HEK293 (cell line): ENCODE measurements around the gene MBD4.

ENCODE experiments used
- KLF9 ChIP-seq: fragments of 450-650 bp; formaldehyde crosslinking; IDR thresholded peaks from 2 replicates; pipeline ENCODE4 v1.5.1; 2016; ENCODE audit warnings: missing biosample characterization, missing genetic modification characterization, low read depth
- REPIN1 ChIP-seq: fragments of 450-650 bp; formaldehyde crosslinking; IDR thresholded peaks from 2 replicates; pipeline ENCODE4 v1.5.1; 2017; ENCODE audit warnings: missing biosample characterization, missing genetic modification characterization, low read depth
- ZNF530 ChIP-seq: fragments of 450-650 bp; formaldehyde crosslinking; IDR thresholded peaks from 2 replicates; pipeline ENCODE4 v1.5.1; 2016; ENCODE audit warnings: low read depth, missing biosample characterization, missing genetic modification characterization
- ZNF561 ChIP-seq: fragments of 450-650 bp; IDR thresholded peaks from 2 replicates; pipeline ENCODE4 v1.5.1; 2018; ENCODE audit warnings: missing biosample characterization, missing genetic modification characterization, borderline replicate concordance
- ZNF664 ChIP-seq: fragments of 450-650 bp; formaldehyde crosslinking; IDR thresholded peaks from 2 replicates; pipeline ENCODE4 v1.5.1; 2016; ENCODE audit warnings: missing biosample characterization, missing genetic modification characterization
- ZNF768 ChIP-seq: fragments of 450-650 bp; formaldehyde crosslinking; IDR thresholded peaks from 2 replicates; pipeline ENCODE4 v1.5.1; 2018; ENCODE audit warnings: missing biosample characterization, mild to moderate bottlenecking, missing genetic modification characterization
- TF ChIP-seq, protein P1 (sequence below): fragments of 450-650 bp; formaldehyde crosslinking; IDR thresholded peaks from 2 replicates; pipeline ENCODE4 v1.5.1; 2016; ENCODE audit warnings: missing biosample characterization, missing genetic modification characterization
- TF ChIP-seq, protein P2 (sequence below): fragments of 450-650 bp; formaldehyde crosslinking; IDR thresholded peaks from 2 replicates; pipeline ENCODE4 v1.5.1; 2016; ENCODE audit warnings: missing biosample characterization, missing genetic modification characterization
- TF ChIP-seq, protein P3 (sequence below): fragments of 450-650 bp; formaldehyde crosslinking; IDR thresholded peaks from 2 replicates; pipeline ENCODE4 v1.5.1; 2017; ENCODE audit warnings: missing biosample characterization, missing genetic modification characterization
- TF ChIP-seq, protein P4 (sequence below): fragments of 450-650 bp; formaldehyde crosslinking; IDR thresholded peaks from 2 replicates; pipeline ENCODE4 v1.5.1; 2016; ENCODE audit warnings: missing biosample characterization, missing genetic modification characterization

DNA sequence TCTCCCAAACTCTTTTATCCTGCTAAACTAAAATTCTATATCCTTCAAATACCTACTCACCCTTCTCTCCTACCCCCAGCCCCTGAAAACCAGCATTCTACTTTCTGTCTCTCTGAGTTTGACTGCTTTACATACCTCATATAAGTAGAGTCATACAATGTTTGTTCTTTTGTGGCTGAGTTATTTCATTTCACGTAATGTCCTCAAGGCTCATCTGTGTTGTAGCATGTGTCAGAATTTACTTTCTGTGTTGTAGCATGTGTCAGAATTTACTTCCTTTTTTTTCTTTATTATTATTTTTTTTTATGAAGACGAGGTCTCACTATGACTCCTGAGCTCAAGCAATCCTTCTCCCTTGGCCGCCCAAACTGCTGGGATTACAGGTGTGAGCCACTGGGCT, 20.4 kb upstream of the MBD4 start:
- TF ChIP-seq ZNF768 (tag by site-specific recombination) (no peak), ZNF664 (tag by site-specific recombination) (no peak), KLF9 (tag by site-specific recombination) (no peak), REPIN1 (tag by site-specific recombination) (no peak), ZNF530 (tag by site-specific recombination) (no peak), ZNF561 (tag by site-specific recombination) (no peak)
- TF ChIP-seq, protein P1, sequence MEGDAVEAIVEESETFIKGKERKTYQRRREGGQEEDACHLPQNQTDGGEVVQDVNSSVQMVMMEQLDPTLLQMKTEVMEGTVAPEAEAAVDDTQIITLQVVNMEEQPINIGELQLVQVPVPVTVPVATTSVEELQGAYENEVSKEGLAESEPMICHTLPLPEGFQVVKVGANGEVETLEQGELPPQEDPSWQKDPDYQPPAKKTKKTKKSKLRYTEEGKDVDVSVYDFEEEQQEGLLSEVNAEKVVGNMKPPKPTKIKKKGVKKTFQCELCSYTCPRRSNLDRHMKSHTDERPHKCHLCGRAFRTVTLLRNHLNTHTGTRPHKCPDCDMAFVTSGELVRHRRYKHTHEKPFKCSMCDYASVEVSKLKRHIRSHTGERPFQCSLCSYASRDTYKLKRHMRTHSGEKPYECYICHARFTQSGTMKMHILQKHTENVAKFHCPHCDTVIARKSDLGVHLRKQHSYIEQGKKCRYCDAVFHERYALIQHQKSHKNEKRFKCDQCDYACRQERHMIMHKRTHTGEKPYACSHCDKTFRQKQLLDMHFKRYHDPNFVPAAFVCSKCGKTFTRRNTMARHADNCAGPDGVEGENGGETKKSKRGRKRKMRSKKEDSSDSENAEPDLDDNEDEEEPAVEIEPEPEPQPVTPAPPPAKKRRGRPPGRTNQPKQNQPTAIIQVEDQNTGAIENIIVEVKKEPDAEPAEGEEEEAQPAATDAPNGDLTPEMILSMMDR (tag by site-specific recombination): no peak
- TF ChIP-seq, protein P2, sequence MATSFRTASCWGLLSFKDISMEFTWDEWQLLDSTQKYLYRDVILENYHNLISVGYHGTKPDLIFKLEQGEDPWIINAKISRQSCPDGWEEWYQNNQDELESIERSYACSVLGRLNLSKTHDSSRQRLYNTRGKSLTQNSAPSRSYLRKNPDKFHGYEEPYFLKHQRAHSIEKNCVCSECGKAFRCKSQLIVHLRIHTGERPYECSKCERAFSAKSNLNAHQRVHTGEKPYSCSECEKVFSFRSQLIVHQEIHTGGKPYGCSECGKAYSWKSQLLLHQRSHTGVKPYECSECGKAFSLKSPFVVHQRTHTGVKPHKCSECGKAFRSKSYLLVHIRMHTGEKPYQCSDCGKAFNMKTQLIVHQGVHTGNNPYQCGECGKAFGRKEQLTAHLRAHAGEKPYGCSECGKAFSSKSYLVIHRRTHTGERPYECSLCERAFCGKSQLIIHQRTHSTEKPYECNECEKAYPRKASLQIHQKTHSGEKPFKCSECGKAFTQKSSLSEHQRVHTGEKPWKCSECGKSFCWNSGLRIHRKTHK (tag by site-specific recombination): no peak
- TF ChIP-seq, protein P3, sequence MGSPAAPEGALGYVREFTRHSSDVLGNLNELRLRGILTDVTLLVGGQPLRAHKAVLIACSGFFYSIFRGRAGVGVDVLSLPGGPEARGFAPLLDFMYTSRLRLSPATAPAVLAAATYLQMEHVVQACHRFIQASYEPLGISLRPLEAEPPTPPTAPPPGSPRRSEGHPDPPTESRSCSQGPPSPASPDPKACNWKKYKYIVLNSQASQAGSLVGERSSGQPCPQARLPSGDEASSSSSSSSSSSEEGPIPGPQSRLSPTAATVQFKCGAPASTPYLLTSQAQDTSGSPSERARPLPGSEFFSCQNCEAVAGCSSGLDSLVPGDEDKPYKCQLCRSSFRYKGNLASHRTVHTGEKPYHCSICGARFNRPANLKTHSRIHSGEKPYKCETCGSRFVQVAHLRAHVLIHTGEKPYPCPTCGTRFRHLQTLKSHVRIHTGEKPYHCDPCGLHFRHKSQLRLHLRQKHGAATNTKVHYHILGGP (tag by site-specific recombination): no peak
- TF ChIP-seq, protein P4, sequence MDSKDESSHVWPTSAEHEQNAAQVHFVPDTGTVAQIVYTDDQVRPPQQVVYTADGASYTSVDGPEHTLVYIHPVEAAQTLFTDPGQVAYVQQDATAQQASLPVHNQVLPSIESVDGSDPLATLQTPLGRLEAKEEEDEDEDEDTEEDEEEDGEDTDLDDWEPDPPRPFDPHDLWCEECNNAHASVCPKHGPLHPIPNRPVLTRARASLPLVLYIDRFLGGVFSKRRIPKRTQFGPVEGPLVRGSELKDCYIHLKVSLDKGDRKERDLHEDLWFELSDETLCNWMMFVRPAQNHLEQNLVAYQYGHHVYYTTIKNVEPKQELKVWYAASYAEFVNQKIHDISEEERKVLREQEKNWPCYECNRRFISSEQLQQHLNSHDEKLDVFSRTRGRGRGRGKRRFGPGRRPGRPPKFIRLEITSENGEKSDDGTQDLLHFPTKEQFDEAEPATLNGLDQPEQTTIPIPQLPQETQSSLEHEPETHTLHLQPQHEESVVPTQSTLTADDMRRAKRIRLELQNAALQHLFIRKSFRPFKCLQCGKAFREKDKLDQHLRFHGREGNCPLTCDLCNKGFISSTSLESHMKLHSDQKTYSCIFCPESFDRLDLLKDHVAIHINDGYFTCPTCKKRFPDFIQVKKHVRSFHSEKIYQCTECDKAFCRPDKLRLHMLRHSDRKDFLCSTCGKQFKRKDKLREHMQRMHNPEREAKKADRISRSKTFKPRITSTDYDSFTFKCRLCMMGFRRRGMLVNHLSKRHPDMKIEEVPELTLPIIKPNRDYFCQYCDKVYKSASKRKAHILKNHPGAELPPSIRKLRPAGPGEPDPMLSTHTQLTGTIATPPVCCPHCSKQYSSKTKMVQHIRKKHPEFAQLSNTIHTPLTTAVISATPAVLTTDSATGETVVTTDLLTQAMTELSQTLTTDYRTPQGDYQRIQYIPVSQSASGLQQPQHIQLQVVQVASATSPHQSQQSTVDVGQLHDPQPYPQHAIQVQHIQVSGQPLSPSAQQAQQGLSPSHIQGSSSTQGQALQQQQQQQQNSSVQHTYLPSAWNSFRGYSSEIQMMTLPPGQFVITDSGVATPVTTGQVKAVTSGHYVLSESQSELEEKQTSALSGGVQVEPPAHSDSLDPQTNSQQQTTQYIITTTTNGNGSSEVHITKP (tag by site-specific recombination): no peak
